NCI-H2227 (cell line): ENCODE results near the gene CD48.
"Not testable (repeated sequence)": the region's sequence is repeated elsewhere in the genome, so short reads cannot be mapped to it uniquely, and the experiment has no call there.

ENCODE experiments used
- DNase-seq: peaks from one replicate; lab custom pipeline; 2025; ENCODE audit not compliant: unreplicated experiment; lab: John Stamatoyannopoulos, UW

The CD48 gene

GRCh38 chr1:160656737-160657136 lies 54.9 kb downstream of the CD48 start:
- no peak for DNase-seq

- no peak for DNase-seq
Measured at GRCh38 chr1:160653620-160654016, 58.0 kb downstream of the CD48 start.

GRCh38 chr1:160652924-160653619 lies 58.5 kb downstream of the CD48 start:
- no peak for DNase-seq

- not testable (repeated sequence) for DNase-seq
Measured at GRCh38 chr1:160652065-160652641, 59.5 kb downstream of the CD48 start.

GRCh38 chr1:160651433-160652064 lies 60.1 kb downstream of the CD48 start:
- DNase-seq: no peak

- DNase-seq: no peak
Measured at GRCh38 chr1:160647329-160647720, 64.3 kb downstream of the CD48 start.

- no peak for DNase-seq
Measured at GRCh38 chr1:160646711-160647328, 64.8 kb downstream of the CD48 start, which contains the start of gene SLAMF1. Gene SLAMF1 (minus strand): TSS chr1:160647044. CDS start chr1:160646945, 99 bp downstream.

GRCh38 chr1:160646180-160646579 lies 65.4 kb downstream of the CD48 start:
- DNase-seq: no peak

- no peak for DNase-seq
Measured at GRCh38 chr1:160645386-160646130, 66.1 kb downstream of the CD48 start.

GRCh38 chr1:160644399-160644798 lies 67.2 kb downstream of the CD48 start:
- DNase-seq: no peak

- no peak for DNase-seq
Measured at GRCh38 chr1:160643138-160643537, 68.5 kb downstream of the CD48 start.

- DNase-seq: no peak
Measured at GRCh38 chr1:160642281-160642644, 69.4 kb downstream of the CD48 start.

- no peak for DNase-seq
Measured at GRCh38 chr1:160641323-160642280, 70.0 kb downstream of the CD48 start.

- no peak for DNase-seq
Measured at GRCh38 chr1:160640359-160641123, 71.1 kb downstream of the CD48 start.

GRCh38 chr1:160639652-160640051 lies 72.0 kb downstream of the CD48 start:
- DNase-seq: no peak

GRCh38 chr1:160638926-160639325 lies 72.7 kb downstream of the CD48 start:
- DNase-seq: no peak

GRCh38 chr1:160638540-160638857 lies 73.1 kb downstream of the CD48 start:
- no peak for DNase-seq

- DNase-seq: no peak
Measured at GRCh38 chr1:160637821-160638539, 73.6 kb downstream of the CD48 start.

- no peak for DNase-seq
Measured at GRCh38 chr1:160637065-160637464, 74.6 kb downstream of the CD48 start.
